ENCODE data around the gene OR2K2.
A peak's percentile ranks its signal among the peaks of the same experiment; 100 is the strongest.
"Not testable (repeated sequence)": the region's sequence is repeated elsewhere in the genome, so short reads cannot be mapped to it uniquely, and the experiment has no call there.

Gene OR2K2

GRCh38 chr9:111330124-111330523 lies at the start of gene OR2K2:
Gene OR2K2, minus strand, starts transcription at chr9:111330224. Its CDS starts 1,791 bp downstream, at chr9:111328433.
- no peak for DNase-seq

GRCh38 chr9:111375817-111376564 lies 46.0 kb upstream of the OR2K2 start:
- no peak for DNase-seq

- no peak for DNase-seq
Measured at GRCh38 chr9:111375062-111375461, 45.0 kb upstream of the OR2K2 start.

GRCh38 chr9:111372297-111372696 lies 42.3 kb upstream of the OR2K2 start:
- DNase-seq = no peak

- DNase-seq = no peak
Measured at GRCh38 chr9:111366978-111367377, 37.0 kb upstream of the OR2K2 start.

- no peak for DNase-seq
Measured at GRCh38 chr9:111362526-111362925, 32.5 kb upstream of the OR2K2 start.

- DNase-seq = no peak
Measured at GRCh38 chr9:111360881-111361280, 30.9 kb upstream of the OR2K2 start.

- DNase-seq = no peak
Measured at GRCh38 chr9:111356481-111357244, 26.6 kb upstream of the OR2K2 start.

- no peak for DNase-seq
Measured at GRCh38 chr9:111352545-111352944, 22.5 kb upstream of the OR2K2 start.

- no peak for DNase-seq
Measured at GRCh38 chr9:111350556-111350955, 20.5 kb upstream of the OR2K2 start.

- DNase-seq = no peak
Measured at GRCh38 chr9:111349766-111350165, 19.7 kb upstream of the OR2K2 start.

GRCh38 chr9:111348821-111349271 lies 18.8 kb upstream of the OR2K2 start:
- DNase-seq = no peak

- DNase-seq = not testable (repeated sequence)
Measured at GRCh38 chr9:111334318-111334863, 4.4 kb upstream of the OR2K2 start.

- DNase-seq = no peak
Measured at GRCh38 chr9:111320631-111321030, 9.4 kb downstream of the OR2K2 start.

GRCh38 chr9:111316796-111317195 lies 13.2 kb downstream of the OR2K2 start:
- DNase-seq = no peak

GRCh38 chr9:111305914-111306313 lies 24.1 kb downstream of the OR2K2 start:
- no peak for DNase-seq

- not testable (repeated sequence) for DNase-seq
Measured at GRCh38 chr9:111304000-111304399, 26.0 kb downstream of the OR2K2 start.

GRCh38 chr9:111301195-111301594 lies 28.8 kb downstream of the OR2K2 start:
- no peak for DNase-seq

- DNase-seq = no peak
Measured at GRCh38 chr9:111300140-111300735, 29.8 kb downstream of the OR2K2 start.

GRCh38 chr9:111299599-111299966 lies 30.4 kb downstream of the OR2K2 start:
- DNase-seq = not testable (repeated sequence)

- peak; percentile 29 to 69 for DNase-seq
Measured at GRCh38 chr9:111298731-111299598, 31.1 kb downstream of the OR2K2 start.

GRCh38 chr9:111298111-111298510 lies 31.9 kb downstream of the OR2K2 start:
- DNase-seq = no peak

All from NCI-H524 (cell line).